Measurements from ENCODE around the gene SSH3. TPM values are rescaled to one million over a fixed set of nuclear protein-coding genes. Genes with fewer than 3 reads are reported as not detected.

SSH3 gene
- total RNA-seq, 6 experiments from 2014 or later = 10.9 to 17.9 (median 14.5) TPM

DNA sequence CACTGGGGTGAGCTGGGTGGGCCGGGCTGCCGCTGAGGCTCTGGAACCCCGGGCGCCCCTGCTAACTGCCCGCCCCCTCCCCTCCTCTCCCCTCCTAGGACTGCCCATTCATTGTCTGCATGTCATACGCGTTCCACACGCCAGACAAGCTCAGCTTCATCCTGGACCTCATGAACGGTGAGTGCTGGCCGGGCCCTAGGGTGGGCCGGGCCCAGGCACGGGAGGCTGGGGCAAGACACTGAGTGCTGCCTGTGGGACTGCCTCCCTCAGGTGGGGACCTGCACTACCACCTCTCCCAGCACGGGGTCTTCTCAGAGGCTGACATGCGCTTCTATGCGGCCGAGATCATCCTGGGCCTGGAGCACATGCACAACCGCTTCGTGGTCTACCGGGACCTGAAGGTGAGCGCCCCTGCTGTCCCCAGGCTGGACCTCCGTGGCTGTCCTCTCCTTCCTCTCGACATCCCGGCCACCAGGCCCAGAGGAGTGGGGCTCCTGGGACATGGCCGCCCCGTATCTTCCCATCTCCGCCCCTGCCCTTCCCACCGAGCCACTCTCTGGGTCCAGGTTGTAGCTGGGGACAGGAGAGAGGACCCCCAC lies 21.7 kb upstream of the SSH3 start:
- Histone ChIP-seq H3K27me3 (no peaks in the 10 kb centered on the region), H3K36me3 (peaks cover 5 to 70% (median 32%) of the 10 kb centered on the region in 4 donors), H3K4me3 (no peak overlapping the region), H3K4me1 (peaks cover 0 to 10% (median 0%) of the 10 kb centered on the region in 4 donors), H3K9me3 (no peaks in the 10 kb centered on the region), H3K27ac (no peak overlapping the region)
- DNase-seq = peak; percentile 22 to 53 (median 48)
- no peak for ATAC-seq
- intact Hi-C loops (cut with DNase I) = no loop called here
- WGBS (ENCODE audit: insufficient coverage, low coverage, low lambda C conversion rate, missing lambda C conversion rate) = 100% methylated on average over 1 of the region's 27 CpGs
- TF ChIP-seq, protein P1, sequence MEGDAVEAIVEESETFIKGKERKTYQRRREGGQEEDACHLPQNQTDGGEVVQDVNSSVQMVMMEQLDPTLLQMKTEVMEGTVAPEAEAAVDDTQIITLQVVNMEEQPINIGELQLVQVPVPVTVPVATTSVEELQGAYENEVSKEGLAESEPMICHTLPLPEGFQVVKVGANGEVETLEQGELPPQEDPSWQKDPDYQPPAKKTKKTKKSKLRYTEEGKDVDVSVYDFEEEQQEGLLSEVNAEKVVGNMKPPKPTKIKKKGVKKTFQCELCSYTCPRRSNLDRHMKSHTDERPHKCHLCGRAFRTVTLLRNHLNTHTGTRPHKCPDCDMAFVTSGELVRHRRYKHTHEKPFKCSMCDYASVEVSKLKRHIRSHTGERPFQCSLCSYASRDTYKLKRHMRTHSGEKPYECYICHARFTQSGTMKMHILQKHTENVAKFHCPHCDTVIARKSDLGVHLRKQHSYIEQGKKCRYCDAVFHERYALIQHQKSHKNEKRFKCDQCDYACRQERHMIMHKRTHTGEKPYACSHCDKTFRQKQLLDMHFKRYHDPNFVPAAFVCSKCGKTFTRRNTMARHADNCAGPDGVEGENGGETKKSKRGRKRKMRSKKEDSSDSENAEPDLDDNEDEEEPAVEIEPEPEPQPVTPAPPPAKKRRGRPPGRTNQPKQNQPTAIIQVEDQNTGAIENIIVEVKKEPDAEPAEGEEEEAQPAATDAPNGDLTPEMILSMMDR (IDR thresholded peaks at IDR 0.05) = no peak
- TF ChIP-seq POLR2A (IDR thresholded peaks at IDR 0.05) = no peak

DNA sequence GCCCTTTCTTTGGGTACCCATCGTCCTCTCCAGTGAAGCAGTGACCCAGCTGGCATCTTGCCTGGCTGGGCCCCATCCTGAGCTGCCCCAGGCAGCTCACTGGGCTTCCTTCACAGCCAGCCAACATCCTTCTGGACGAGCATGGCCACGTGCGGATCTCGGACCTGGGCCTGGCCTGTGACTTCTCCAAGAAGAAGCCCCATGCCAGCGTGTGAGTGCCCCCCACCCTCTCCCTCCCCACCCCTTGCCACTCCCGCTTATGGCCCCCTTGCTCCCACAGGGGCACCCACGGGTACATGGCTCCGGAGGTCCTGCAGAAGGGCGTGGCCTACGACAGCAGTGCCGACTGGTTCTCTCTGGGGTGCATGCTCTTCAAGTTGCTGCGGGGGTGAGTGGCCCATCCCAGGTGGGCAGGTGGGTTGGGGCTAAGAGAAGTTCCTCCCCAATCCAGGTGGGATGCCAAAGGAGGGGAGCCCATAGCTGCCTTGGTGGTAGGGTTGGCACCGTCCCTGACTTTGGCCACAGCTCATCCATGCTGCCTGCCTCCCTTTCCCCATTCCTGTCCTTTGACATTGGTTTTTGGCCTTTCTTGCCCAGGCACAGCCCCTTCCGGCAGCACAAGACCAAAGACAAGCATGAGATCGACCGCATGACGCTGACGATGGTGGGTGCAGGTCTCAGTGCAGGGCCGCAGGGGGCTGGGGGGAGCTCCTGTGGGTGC lies 21.0 kb upstream of the SSH3 start:
- Histone ChIP-seq H3K27me3 (no peaks in the 10 kb centered on the region), H3K36me3 (peaks cover 5 to 73% (median 32%) of the 10 kb centered on the region in 4 donors), H3K4me1 (peaks cover 0 to 6% (median under 1%) of the 10 kb centered on the region in 4 donors), H3K4me3 (no peak overlapping the region), H3K9me3 (no peaks in the 10 kb centered on the region), H3K27ac (peak overlapping the region in 1 of 3 donors; percentile 24)
- TF ChIP-seq, protein P1 (IDR thresholded peaks at IDR 0.05) = no peak
- TF ChIP-seq POLR2A (IDR thresholded peaks at IDR 0.05) = no peak
- DNase-seq (peak; percentile 21 to 52 (median 50)), ATAC-seq (no peak)
- no CpG with 5 or more reads among the region's 20 CpGs for WGBS (ENCODE audit: insufficient coverage, low coverage, low lambda C conversion rate, missing lambda C conversion rate)
- intact Hi-C loops (cut with DNase I) = no loop called here

DNA sequence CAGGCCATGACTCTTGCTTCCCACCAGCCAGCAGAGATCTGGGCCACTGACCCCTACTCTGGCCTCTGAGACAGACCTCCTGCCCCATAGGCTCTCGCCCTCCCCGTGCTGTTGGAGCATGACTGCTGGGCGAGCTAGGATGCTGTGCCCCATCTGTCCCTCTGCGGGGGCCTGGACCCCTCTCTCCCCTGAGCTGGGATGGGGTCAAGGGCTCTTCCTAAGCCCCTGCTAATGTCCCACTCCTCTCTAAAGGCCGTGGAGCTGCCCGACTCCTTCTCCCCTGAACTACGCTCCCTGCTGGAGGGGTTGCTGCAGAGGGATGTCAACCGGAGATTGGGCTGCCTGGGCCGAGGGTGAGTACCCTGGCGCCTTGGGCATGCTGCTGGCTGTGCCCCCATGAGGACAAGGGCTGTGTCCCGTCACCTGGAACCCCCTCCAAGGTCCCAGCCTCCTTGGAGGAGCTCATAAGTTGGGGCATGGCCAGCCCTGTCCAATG lies 20.4 kb upstream of the SSH3 start:
- Histone ChIP-seq H3K4me1 (peaks cover 0 to 8% (median 4%) of the 10 kb centered on the region in 4 donors), H3K27me3 (no peaks in the 10 kb centered on the region), H3K4me3 (no peak overlapping the region), H3K27ac (peak overlapping the region in 2 of 3 donors; percentile 24 to 51), H3K9me3 (no peaks in the 10 kb centered on the region), H3K36me3 (peaks cover 5 to 73% (median 32%) of the 10 kb centered on the region in 4 donors)
- intact Hi-C loops (cut with DNase I) = no loop called here
- ATAC-seq (no peak), DNase-seq (peak; percentile 20 to 52 (median 45))
- TF ChIP-seq, protein P1 (IDR thresholded peaks at IDR 0.05) = no peak
- TF ChIP-seq POLR2A (IDR thresholded peaks at IDR 0.05) = no peak
- 61% methylated on average over 7 of the region's 11 CpGs for WGBS (ENCODE audit: insufficient coverage, low coverage, low lambda C conversion rate, missing lambda C conversion rate)

DNA sequence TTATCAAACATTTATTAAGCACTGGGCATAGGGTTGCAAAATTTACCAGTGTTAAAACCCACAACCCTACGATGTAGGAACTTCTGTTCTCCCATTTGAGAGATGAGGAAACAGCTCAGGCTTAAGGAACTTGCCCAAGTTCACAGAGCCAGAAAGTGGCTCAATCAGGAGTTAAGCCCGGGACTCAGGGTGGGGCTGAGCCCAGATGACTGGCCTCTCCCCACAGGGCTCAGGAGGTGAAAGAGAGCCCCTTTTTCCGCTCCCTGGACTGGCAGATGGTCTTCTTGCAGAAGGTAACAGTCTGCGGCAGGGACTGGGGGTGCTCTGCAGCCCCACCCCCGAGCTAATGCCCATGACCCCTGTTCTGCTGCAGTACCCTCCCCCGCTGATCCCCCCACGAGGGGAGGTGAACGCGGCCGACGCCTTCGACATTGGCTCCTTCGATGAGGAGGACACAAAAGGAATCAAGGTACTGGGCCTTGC lies 19.8 kb upstream of the SSH3 start:
- ATAC-seq = peak; percentile 4 to 33 (median 12)
- peaks cover 0 to 12% (median 4%) of the 10 kb centered on the region in 4 donors for H3K4me1 ChIP-seq
- H3K4me3 ChIP-seq = no peak overlapping the region
- H3K27ac ChIP-seq = peak overlapping the region in 2 of 3 donors; percentile 36 to 43
- intact Hi-C loops (cut with DNase I) = no loop called here
- H3K36me3 ChIP-seq = peaks cover 5 to 73% (median 32%) of the 10 kb centered on the region in 4 donors
- 67% methylated on average over 2 of the region's 13 CpGs for WGBS (ENCODE audit: insufficient coverage, low coverage, low lambda C conversion rate, missing lambda C conversion rate)
- TF ChIP-seq POLR2A (IDR thresholded peaks at IDR 0.05) = no peak
- TF ChIP-seq, protein P1 (IDR thresholded peaks at IDR 0.05) = no peak
- H3K27me3 ChIP-seq = no peaks in the 10 kb centered on the region
- peak in 2 of 3 donors; percentile 37 to 50 for DNase-seq
- no peaks in the 10 kb centered on the region for H3K9me3 ChIP-seq
